ENCODE results near the gene VSX1. TPM values are rescaled to one million over a fixed set of nuclear protein-coding genes. Genes with fewer than 3 reads are reported as not detected.

The VSX1 gene
- total and polyA plus RNA-seq, 11 donors, result 0.19 to 0.96 (median 0.49) TPM; not detected in 5

- intact Hi-C loops (cut with DNase I), result no loop called here
- 36 to 47% (median 40%) methylated on average over 3 of the region's 3 CpGs for WGBS, 4 donors
- Histone ChIP-seq H3K4me1 (peaks cover 40 to 92% (median 81%) of the 10 kb centered on the region in 12 donors), H3K36me3 (peaks cover 0 to 3% (median 0%) of the 10 kb centered on the region in 9 donors), H3K27ac (peak overlapping the region; percentile 73 to 100 (median 97)), H3K9me3 (no peaks in the 10 kb centered on the region), H3K27me3 (no peaks in the 10 kb centered on the region), H3K4me3 (peak overlapping the region in 5 of 12 donors; percentile 9 to 41 (median 14))
- peak in 3 of 5 donors; percentile 5 to 15 (median 15) for DNase-seq
- no peak for ATAC-seq
- TF ChIP-seq POLR2A (IDR thresholded peaks at IDR 0.05), result no peak
- TF ChIP-seq, protein P1, sequence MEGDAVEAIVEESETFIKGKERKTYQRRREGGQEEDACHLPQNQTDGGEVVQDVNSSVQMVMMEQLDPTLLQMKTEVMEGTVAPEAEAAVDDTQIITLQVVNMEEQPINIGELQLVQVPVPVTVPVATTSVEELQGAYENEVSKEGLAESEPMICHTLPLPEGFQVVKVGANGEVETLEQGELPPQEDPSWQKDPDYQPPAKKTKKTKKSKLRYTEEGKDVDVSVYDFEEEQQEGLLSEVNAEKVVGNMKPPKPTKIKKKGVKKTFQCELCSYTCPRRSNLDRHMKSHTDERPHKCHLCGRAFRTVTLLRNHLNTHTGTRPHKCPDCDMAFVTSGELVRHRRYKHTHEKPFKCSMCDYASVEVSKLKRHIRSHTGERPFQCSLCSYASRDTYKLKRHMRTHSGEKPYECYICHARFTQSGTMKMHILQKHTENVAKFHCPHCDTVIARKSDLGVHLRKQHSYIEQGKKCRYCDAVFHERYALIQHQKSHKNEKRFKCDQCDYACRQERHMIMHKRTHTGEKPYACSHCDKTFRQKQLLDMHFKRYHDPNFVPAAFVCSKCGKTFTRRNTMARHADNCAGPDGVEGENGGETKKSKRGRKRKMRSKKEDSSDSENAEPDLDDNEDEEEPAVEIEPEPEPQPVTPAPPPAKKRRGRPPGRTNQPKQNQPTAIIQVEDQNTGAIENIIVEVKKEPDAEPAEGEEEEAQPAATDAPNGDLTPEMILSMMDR (IDR thresholded peaks at IDR 0.05), result no peak
Observed at GRCh38 chr20:25054096-25054820, 27.7 kb downstream of the VSX1 start.

DNA sequence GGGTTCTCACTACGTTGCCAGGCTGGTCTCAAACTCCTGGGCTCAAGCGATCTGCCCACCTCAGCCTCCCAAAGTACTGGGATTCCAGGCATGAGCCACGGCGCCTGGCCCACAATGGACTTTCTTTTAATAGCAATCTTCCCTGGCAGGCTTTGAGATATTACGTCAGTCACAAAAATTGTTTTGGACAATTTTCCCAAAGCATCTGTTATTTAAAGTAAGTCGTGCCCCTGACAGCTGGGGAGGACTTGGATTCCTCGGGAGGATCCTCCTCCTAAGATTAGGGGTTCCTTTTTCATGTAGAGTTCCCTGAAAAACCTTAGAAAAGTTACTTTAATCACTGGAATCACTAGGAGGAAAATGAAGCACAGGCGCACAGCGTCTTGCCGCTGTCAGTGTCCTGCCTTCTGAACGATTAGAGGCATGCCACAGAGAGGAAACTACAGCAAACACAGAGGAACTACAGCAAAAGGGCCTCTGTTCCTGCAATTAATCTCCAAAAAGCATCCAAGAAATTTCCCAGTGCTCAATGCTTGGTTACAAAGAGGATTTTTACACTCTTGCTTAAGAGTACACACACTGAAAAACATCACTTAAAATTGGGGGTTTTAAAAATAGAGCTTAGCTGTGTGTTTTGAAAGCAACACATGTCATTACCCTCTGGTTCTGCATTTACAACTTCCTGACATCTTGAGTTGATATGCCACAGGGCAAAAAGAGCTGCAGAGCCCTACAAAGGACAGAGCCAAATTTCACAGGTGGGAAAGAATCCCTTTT, 28.5 kb downstream of the VSX1 start:
- DNase-seq (peak in 4 of 5 donors; percentile 75 to 83 (median 80)), ATAC-seq (peak; percentile 6 to 66 (median 41))
- intact Hi-C loops (cut with DNase I), result loop anchor here in 2 of 10 donors (2.0 kb wide), 1 partner anchor 15 kb away; no protein-coding TSS in a partner anchor
- no peak for TF ChIP-seq POLR2A (IDR thresholded peaks at IDR 0.05)
- TF ChIP-seq, protein P1 (IDR thresholded peaks at IDR 0.05), result no peak
- peak overlapping the region; percentile 73 to 100 (median 97) for H3K27ac ChIP-seq
- H3K36me3 ChIP-seq, result peaks cover 0 to 3% (median 0%) of the 10 kb centered on the region in 9 donors
- peak overlapping the region in 8 of 12 donors; percentile 6 to 41 (median 14) for H3K4me3 ChIP-seq
- H3K9me3 ChIP-seq, result no peaks in the 10 kb centered on the region
- WGBS, 4 donors, result 1 to 7% (median 3%) methylated on average over 11 of the region's 11 CpGs
- H3K27me3 ChIP-seq, result no peaks in the 10 kb centered on the region
- peaks cover 40 to 92% (median 80%) of the 10 kb centered on the region in 12 donors for H3K4me1 ChIP-seq

DNA sequence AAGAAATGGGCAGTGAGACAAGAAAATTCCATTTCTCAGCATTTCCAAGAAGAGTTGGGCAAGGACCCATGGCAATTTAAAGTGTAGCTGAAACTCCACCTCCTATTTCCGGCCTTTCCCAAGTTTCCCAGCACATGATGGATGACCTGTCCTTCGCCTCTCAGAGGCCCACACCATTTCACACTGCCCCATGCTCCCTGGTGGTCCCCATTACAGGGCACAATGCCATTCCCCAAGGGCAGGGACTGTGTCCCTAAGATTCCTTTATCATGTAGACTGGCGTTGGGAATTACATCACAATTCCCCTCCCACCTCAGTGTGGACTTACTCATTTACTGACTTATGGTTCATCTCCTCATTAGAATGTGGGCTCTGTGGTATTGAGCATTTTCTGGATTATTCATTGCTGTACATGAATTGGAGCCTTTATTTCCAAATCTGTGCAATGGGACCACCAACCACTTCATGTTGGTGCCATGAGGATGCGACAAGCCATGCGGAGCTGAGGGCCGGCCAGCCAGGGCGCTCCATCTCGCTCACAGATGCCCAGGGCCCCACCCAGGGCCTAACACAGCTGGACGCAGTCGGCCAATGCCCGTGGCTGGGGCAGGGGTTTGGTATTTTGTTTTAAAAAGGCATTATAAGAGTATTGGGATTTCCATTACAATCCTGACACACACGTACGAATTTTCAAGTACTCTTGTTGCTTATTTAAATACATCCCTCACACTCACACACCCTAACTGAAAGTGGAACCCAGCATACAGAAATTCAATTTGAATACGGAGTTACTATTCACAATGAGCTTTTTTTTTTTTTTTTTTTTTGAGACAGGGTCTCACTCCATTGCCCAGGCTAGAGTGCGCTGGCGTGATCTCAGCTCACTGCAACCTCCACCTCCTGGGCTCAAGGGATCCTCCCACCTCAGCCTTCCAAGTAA, 29.4 kb downstream of the VSX1 start:
- Histone ChIP-seq H3K4me3 (peak overlapping the region in 7 of 12 donors; percentile 6 to 22 (median 10)), H3K4me1 (peaks cover 40 to 97% (median 86%) of the 10 kb centered on the region in 12 donors), H3K36me3 (peaks cover 0 to 7% (median 4%) of the 10 kb centered on the region in 9 donors), H3K27me3 (no peaks in the 10 kb centered on the region), H3K27ac (peak overlapping the region; percentile 73 to 100 (median 97)), H3K9me3 (no peaks in the 10 kb centered on the region)
- intact Hi-C loops (cut with DNase I), result loop anchor here in 2 of 10 donors (2.0 kb wide), 1 partner anchor 14 kb away; no protein-coding TSS in a partner anchor
- DNase-seq, result peak in 3 of 5 donors; percentile 22 to 35 (median 29)
- 58 to 70% (median 65%) methylated on average over 16 of the region's 16 CpGs for WGBS, 4 donors
- TF ChIP-seq, protein P1 (IDR thresholded peaks at IDR 0.05), result no peak
- no peak for TF ChIP-seq POLR2A (IDR thresholded peaks at IDR 0.05)
- ATAC-seq, result peak in 1 of 4 donors; percentile 10
